Measurements from ENCODE around the gene OSBPL10.

Gene OSBPL10

DNA sequence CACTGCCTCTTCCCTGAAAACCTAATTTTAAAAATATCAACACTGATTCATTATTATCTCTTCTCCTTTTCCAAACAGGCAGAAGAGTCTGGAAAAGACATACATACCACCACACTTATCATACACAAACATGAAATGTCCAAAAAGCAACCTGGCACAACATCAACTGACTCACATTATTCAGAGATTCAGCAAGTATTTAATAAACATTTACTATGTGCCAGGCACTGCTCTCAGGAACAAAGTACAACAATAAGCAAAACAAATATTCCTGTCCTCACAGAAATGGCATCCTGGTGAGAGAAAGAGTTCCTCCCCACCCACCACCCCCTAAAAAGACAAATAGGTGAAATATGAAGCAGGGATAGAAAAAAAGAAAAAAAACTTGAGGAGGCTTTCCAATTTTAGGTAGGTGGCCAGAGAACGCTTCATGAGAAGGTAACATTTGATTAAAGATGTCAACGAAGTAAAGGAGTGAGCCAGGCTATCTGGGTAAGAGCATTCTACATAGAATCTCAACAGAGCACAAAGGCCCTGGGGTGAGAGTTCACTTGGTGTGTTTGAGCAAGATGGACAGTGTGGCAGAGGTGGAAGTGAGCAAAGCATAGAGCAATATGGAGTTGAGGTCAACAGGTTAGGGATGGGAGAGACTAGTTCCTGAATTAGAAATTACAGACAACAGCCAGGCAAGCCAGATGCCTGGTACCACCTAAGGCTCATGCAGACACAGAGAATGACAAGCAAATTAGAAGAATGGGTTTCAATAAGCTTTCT lies 141.7 kb downstream of the OSBPL10 start:
- no peak for DNase-seq

DNA sequence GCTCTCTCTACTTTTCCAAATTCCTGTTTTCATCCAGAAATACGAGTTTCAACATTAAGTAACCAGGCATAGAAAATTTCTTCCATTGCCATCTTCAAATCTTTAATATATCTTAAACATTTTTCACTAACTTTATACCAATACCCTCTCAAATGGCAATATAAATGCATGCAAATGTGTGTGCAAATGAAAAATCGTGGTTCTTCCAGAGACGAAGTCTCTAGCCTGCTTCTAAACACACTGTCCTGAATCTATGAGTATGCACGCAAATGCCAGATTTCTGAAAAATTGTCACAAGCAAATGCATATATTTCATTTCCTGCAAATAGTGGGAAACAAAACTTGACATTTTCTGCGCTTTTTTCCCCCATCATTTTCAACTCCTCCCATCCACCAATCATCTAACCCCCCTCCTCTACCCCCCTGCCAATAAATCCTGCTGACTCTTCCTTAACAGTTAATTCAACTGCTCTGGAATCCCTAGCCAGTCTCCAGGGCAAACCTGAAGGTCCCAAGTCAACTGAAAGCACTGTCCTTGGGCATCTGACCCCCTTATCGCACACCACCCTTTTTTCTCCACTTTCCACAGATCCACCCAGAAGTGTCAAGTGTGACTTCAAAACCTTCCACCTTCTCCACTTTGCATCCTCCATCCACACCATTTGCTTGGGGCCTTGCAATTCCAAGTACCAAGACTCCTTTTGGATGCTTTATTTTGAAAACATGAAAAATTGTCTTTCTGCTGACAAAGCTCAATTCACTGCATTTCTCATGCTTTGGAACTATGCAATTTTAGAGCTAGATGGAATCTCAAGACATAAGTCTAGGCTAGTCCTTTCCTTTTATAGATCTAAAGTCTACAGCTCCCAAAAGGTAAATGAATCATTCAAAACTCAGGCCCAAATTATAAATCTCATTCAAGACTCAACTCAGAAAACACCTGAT lies 144.7 kb downstream of the OSBPL10 start:
- no peak for DNase-seq

DNA sequence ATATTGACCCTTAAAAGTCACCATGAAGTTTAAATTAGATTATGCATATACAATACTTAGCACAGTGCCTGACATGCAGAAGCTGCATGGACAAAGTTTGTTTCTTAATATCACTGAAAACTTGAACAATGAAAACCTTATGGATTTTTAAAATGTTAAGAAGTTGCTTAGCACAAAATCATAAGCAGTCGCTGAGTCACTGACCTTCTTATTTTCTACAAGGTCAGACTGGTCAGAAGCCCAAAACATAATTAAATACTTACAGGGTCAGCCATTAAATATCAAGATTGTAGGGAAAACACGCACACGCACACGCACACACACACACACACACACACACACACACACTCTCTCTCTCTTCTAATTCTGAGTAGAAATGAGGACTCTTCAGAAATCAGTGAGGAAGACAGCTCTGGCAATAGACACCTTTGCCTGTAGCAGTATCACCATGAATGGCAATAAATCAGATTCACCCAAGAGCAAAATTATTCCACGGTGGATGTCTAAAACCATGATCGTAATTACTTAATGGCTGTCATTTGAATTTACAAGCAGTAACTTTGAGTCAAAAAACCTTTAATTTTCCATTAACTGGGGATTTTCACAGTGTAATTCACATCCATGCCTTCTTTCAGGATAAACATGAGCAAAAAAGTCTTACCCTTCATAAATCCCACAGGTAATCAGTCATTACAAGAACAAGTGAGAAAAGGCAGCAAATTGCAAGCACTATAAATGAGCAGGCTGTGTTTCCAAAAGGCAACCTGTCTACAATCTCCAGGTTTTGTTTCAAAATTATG lies 147.5 kb downstream of the OSBPL10 start:
- no peak for DNase-seq

DNA sequence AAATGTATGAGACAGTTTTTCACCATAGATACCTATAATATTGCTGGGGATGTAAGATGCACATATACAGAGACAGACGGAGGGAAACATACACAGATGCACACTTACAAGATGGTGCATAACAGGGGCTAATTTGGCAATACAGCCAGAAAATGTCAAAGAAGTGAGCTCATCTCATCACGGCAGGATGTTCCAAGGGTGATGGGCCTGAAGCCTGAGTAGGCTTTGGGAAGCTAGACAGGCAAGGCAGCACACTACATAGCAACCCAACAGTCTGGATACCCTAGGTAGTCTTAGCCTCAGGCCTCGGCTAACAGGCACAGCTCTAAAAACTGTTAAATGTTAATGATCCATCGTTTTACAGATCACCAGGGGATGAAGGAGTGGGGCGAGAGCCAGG lies 148.5 kb downstream of the OSBPL10 start:
- DNase-seq, result no peak

DNA sequence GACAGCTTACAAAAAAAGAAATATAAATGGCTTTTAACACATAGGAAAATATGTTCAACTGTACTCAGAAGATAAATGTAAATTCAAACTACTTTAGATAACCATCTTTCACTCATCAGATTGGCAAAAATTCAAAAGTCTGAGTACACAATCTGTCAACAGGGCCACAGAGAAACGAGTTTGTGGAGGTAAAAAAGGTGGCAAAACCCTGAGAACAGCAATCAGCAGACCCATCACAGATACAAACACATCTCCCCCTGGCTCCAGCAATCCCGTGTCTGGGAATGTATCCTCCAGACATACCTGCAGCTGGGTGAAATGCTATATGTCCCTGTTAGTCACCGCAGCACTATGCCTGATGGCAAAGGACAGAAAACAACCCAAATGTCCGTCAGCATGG lies 149.5 kb downstream of the OSBPL10 start:
- no peak for DNase-seq

DNA sequence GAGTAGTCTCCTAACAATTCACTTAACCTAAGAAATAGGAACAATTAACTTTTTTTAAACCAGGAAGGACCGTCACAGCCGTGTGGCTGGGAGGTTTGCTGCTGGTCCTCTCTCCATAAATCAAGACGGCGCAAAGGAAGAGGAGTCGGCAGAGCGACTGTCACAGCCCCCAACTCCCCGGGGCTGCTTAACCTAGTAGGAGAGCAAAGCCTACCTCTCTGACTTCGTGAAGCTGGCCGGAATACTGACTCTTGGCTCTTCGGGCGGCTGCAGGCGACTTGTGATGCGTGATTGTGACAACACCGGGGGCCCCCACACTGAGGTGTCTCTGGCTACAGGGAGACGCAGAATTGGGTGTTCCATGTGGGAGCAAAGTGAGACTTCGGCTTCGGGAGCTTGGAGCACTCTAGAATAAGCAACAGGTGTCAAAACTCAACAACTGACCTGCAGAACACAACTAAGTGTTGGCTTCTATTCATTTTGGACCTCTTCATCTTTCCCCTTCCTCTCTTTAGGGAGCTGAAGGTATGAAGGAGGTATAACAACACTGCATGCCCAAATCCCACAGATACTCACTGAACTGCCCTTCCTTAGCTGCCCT lies 151.1 kb downstream of the OSBPL10 start:
- no peak for DNase-seq

DNA sequence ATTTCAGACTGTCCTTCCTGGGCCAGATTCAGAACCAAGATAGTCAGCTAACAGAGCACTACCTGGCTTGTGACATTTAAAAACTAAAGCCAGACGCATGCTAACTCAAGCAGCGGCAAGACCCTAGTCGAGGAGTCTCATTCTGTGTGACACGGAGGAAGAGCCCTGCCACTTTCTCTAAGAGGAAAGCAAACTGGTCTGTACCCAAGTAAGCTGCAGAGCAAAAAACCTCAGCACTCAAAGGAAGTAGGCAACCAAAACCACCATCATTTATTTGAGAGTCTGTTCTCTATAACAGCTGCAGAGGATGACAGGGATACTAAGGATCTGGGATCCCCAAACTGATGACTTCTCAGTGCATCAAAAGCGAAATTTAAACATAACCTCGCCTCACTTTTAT lies 152.1 kb downstream of the OSBPL10 start:
- no peak for DNase-seq

DNA sequence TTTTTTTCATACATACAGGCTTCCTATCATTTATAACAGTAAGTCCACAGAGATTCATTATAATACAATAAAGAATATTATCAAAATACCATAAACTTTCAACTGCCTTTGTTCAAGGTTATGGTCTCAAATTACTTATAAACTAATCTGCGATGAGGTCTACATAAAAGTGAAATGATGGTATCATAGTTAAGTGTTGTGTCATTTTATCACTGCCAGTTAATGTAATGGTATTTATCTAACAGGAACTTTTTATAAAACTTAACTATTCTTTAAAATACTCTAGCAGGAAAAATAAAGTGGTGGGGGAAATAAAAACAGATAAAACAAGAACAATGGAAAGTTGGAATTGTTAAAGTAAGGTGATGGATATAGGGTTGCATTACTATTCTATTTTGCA lies 153.1 kb downstream of the OSBPL10 start:
- no peak for DNase-seq

DNA sequence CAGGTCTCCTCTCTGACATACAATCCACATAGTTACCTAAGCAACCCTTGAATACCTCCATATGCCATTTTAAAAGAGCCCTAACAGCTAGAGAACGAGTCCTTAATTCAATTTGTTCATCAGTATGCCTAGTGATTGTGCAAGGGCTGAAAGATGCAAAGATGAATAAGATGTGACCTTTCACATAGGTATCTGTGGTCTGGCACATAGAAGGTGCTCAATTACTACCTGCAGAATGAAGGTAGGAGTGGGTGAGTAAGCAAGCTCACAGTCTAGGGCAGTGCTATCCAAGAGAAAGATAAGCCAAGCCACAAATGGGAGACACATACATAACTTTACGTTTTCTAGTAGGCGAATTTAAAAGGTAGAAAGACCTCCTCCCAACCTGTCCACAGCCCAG lies 157.9 kb downstream of the OSBPL10 start:
- no peak for DNase-seq

DNA sequence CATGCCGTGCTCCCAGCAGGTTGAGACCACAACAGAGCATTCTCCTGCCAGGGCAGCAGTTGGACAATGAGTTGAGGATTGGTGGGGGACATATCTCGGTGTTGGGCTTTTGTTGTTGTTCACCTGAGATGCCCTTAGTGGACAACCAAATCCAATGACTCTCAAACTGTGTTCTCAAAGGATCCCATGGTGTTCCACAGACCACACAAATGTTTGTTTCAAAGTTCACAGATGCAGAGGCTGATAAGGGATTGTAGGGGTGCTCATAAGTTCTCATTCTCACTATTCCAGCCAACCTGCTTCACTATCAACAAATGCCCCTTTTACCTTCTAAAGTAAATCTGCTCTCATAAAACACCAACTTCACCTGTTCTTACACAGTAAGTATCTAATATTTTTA lies 159.9 kb downstream of the OSBPL10 start:
- no peak for DNase-seq

DNA sequence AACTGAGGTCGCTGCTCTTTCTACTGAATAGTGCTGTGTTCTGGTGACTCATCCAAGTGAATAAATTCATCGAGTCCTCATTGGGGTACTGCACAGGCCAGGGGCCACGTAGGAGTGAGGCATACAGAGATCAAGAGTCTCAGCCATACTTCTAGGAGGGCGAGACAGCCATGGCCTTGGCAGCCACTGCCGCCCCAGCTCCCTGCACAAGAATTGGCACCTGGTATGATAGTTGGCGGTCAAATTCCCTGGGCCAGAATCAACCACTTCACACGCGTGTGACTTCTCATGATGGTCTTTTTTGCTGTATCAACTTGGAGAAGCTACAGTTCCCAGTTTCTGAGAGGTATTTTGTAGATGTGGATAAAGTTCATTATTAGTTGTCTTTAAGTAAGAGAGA lies 161.6 kb downstream of the OSBPL10 start:
- DNase-seq, result no peak

DNA sequence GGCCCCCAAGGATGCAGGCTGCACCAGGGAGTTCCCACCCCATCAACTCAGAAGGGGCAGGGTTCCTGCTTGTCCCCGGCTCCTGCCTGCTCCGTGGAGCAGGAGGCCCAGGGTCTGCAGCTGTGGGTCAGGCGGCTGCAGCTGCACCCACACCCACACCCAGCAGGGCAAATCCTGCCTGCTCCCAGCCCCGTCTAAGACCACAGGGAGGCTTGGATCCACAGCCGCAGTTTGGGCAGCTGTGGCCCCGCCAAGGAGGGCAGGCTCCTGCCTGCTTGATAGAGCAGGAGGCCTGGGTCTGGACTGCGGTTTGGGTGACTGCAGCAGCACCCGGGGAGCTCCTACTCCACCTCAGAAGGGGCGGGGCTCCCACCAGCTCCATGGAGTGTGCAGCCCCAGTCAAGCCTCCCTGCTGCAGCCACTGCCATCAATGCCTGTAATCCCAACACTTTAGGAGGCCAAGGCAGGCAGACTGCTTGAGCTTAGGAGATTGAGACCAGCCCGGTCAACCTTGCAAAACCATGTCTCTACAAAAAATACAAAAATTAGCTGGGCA lies 163.6 kb downstream of the OSBPL10 start:
- DNase-seq, result no peak

DNA sequence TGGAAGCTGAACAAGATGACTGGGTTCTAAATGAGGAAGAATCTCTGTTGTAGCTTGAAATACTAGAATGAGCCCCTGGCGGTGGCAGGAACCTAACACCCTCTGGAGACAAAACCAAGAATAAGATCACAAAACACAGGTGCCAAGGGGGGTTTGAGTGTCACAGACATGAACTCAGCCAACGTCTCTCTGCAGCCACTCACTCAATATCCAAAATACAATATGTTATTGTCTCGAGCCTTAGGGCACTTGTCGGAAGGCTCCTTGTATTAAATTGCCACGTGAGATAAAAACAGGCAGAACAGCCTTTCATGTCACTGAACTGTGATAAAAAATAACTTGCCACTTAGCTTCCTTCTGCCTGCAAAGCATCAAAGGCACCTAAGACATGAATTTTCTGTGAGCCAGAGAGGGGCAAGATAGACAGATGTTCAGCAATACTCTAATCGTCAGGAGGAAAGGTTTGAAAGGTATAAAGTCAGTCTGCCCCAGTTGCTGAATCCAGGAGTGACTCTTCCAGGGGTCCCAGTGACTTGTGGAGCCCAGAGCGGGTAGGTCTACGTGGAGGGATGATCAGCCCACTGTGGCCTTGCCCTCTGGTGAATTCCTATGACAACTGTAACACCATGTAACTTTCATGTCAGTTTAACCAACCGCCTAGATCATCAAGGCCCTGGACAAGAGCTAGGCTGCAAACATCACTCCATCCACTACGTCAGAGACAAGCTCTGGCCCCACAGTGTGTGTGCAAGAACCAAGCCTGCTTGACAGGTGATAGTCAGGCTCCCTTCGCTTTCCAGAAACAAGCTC lies 165.2 kb downstream of the OSBPL10 start:
- DNase-seq, result no peak

DNA sequence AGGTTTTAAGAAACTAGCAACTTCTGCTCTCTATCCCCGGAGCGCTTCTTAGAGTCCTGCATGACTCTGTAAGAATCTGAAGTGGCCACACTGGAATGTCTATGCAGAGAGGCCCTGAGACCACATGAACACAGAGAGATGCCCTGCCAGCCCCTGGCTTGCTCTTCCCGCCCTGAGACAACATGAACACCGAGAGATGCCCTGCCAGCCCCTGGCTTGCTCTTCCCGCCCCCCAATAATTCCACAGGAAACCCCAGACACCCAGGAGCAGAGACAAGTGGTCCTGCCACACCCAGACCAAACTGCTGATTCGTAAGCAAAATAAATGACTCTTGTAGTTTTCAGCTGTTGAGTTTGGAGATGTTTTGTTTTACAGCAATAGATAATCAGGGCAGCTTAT lies 166.1 kb downstream of the OSBPL10 start:
- no peak for DNase-seq

DNA sequence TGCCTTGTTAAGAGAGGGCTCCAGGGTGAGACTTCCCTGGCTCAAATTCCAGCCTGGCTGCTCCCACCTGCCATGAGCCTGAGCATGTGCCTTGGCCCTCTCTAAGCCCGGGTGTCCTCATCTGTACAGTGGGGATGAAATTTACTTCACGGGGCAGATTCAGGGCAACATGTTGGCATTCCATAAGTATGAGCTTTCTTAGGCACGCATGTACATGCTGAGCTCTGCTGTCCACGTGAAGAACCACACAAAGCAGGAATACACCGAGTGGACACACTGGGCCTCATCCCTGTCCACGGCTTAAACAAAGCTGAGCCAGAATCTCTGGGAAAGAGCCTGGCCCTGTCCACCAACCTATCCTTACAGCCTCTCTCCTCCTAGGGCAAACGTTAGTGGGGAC lies 167.4 kb downstream of the OSBPL10 start:
- DNase-seq, result no peak

DNA sequence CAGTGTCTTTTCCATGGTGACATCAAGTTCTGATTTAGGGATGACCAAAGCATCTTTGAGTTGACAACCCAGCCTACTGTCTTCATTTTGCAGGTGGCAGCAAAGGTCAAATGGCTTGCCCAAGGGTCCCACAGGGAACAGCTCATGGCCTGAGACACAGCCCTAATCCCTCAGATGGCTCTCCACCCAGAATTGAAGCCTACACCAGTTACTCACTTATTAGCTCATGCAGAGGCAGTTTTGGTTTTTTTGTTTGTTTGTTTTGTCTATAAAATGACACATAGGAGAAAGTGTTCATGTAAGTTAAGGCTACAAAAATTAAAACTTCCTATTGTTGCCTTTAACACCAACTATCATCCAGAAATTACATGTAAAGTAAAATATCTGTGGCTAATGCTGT lies 167.9 kb downstream of the OSBPL10 start:
- no peak for DNase-seq

DNA sequence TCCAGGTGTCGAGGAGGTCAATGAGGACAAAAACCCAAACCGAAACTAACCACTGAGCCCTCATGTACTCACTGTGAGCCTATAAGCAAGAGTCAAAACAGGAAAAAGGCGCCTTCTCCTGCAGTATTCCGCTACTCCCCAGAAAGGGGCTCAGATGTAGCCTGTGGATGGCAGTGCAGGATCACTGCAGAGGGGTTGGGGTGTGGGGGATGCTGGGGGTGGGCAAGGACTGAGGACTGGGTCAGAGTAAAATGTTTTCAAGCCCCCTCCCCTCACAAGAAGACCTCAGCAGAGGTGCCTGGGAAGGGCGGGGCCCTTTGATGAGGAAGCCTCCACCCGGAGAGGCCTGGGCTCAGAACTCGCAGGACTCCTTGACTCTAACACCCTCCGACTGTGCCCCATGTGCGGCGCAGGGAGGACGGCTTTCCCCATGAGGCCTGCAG lies 170.1 kb downstream of the OSBPL10 start:
- no peak for DNase-seq

DNA sequence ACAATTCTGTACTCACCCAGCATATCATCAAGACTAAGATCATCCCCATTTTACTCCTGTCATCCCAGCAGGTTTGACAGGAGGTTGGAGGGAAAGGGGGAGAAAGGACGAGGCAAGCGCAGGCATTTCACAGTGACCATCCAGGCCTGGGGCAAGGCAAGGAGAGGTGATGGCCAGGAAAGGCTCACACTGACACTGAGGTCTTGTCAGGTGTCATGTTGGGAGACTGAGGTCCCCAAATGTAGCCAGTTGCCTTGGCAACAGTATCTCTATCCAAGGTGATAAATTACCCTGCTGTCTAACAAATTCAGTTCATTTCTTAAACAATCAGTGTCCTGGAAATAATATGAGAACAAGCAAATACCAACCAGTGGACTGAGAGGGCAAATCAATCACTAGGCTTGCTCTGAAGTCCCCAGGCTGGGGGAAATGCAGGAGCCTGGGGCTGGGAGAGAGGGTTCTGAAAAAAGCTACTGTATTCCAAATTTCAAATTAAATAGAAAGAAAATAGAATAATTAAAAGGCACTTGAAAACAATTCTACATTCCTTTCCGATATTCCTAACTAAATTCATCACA lies 172.8 kb downstream of the OSBPL10 start:
- no peak for DNase-seq

DNA sequence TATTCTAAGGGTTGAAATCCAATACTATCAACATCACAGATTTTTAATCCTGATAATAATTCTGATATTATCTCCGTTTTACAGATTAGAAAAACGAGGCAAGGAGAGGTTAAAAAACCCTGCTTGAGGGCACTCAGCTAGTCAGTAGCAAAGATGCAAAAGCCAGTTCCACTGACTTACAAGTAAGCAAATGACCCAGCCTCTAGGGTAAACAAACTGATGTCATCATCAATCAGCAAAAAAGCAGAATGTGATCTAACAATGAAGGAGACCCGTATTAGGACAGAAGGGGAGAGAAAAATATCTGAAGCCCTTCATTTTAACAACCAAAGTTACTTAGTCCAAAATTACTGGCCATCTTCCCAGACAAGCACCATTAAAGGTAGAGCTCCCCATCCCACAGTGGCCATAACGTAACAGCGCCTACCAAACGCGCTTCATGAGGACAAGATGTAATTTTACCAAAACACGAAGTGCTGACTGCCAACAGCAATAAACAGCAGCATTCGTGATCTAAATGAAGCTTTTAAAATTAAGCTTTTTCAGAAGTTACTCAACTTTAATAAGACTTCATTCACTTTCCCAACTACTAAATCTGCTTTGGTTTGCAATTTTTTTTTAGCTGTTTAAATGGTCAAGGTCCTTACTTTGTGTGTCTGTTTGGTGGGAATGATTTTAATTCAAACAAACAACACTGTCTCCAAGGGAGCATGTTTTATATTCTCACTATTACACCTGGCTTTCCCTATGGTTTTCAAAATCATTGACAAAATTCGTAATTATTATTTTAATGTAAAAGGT lies 176.6 kb downstream of the OSBPL10 start:
- peak; percentile 2 for DNase-seq

DNA sequence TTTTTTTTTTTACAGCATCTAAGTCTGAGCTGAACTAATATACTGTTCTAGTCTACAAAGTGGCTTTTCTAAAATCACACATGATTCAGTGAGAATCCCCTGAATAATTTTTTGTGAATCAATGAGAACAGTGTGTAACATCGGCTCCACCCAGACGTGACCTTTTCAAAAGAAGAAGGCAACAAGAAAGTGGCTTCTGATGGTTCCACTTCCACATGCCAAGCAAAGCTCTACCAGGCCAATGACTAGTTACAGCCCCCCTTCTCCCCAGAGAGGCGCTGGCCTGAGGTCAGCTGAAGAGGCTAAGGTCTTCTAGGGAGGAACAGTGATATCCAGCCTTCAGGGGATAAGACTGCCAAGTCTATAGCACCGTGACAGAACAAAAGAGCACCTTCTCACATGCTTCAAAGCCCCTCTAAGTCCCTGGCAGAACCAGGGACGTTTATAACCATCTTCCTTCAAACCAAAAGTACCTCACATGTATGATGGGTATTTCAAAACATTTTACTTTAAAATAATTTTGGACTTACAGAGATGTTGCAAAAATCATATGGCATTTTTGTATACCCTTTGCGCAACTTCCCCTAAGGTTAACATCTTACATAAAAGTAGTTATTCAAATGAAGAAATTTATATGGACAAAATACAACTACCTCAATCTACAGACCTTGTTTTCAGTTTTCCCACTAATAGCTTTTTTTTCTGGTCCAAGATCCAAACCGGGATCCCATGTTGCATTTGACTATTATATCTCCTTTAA lies 177.9 kb downstream of the OSBPL10 start:
- DNase-seq, result no peak
